Measurements from ENCODE around the gene ZBTB18.
"Not testable (repeated sequence)": the region's sequence is repeated elsewhere in the genome, so short reads cannot be mapped to it uniquely, and the experiment has no call there.

Gene ZBTB18

DNA sequence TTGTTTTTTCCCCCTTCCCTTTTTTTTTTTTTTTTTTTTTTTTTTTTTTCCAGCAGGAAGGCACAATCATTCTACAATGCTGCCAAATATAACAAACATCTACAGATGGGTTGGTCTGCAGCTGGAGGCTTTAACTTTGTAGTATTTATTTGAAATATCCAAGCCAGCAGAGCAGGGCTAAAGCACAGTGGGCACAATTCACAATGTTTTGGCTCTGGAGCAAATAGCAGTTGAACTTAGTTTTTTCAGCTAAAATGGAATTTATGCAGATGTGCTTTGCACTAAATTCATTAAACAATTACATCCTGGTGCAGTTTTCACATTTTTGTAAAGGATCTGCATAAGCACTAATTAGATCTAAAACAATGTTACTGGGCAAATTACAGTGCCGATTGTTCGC is 39.8 kb upstream of the ZBTB18 start:
- no peak for DNase-seq (ENCODE audit: low read depth)
- TF ChIP-seq, protein P1, sequence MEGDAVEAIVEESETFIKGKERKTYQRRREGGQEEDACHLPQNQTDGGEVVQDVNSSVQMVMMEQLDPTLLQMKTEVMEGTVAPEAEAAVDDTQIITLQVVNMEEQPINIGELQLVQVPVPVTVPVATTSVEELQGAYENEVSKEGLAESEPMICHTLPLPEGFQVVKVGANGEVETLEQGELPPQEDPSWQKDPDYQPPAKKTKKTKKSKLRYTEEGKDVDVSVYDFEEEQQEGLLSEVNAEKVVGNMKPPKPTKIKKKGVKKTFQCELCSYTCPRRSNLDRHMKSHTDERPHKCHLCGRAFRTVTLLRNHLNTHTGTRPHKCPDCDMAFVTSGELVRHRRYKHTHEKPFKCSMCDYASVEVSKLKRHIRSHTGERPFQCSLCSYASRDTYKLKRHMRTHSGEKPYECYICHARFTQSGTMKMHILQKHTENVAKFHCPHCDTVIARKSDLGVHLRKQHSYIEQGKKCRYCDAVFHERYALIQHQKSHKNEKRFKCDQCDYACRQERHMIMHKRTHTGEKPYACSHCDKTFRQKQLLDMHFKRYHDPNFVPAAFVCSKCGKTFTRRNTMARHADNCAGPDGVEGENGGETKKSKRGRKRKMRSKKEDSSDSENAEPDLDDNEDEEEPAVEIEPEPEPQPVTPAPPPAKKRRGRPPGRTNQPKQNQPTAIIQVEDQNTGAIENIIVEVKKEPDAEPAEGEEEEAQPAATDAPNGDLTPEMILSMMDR (conservative IDR thresholded peaks at IDR 0.05; ENCODE audit: low read depth, low read length): no peak
- H3K4me3 ChIP-seq (ENCODE audit: low read length): no peak overlapping the region

DNA sequence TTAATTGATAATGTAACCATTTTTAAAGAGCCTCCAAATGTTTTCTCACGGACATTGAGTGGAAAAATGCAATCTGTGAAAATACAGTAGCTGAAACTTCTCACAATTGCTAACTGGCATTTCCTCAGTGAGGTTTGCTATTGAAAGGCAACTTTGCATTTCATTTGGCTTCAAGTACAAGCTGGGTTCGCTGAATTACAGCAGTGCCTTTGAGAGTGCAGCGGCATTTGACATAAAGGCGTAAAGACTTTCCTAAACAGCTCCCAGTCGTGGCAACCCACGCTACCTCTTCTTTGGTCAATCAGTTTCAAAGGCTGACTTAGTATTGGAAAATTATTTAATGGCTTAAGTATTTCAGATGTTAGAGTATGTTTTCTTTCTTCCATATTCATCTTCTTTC is 39.3 kb upstream of the ZBTB18 start:
- no peak for DNase-seq (ENCODE audit: low read depth)
- TF ChIP-seq, protein P1 (conservative IDR thresholded peaks at IDR 0.05; ENCODE audit: low read depth, low read length): no peak
- no peak overlapping the region for H3K4me3 ChIP-seq (ENCODE audit: low read length)

DNA sequence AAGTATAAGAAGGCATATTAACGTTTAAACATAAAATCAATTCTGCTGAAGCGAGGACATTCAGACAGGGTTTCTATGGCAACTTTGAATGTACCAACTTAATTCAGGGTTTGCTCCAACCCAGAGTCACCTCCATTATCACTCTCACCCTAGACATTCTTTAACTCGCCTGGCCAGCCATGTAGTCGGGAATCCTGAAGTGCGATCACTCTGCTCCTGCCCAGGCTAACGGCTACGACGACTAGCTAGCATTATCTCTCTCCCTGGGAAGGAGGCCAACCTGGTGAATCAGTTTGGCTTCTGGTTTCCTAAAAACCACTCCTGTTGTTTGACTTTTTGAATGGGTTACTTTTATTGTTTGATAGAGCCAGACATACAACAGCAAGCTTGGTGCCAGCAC is 38.9 kb upstream of the ZBTB18 start:
- DNase-seq (ENCODE audit: low read depth): no peak
- H3K4me3 ChIP-seq (ENCODE audit: low read length): no peak overlapping the region
- TF ChIP-seq, protein P1 (conservative IDR thresholded peaks at IDR 0.05; ENCODE audit: low read depth, low read length): no peak

DNA sequence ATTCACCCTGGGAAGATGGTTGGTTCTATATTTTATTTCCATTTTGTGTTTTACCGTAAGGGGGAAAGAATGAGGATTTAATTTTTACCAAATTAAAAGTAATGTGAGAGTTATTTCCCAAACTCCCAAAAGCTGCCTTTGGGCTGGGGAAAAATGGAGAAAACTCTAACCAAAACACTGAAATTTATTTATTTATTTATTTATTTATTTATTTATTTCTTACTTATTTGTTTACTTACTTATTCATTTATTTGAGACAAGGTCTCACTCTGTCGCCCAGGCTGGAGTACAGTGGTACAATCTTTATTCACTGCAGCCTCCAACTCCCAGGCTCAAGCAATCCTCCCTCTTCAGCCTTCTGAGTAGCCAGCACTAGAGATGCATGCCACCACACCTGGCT is 38.0 kb upstream of the ZBTB18 start:
- TF ChIP-seq, protein P1 (conservative IDR thresholded peaks at IDR 0.05; ENCODE audit: low read depth, low read length): no peak
- DNase-seq (ENCODE audit: low read depth): no peak
- no peak overlapping the region for H3K4me3 ChIP-seq (ENCODE audit: low read length)

DNA sequence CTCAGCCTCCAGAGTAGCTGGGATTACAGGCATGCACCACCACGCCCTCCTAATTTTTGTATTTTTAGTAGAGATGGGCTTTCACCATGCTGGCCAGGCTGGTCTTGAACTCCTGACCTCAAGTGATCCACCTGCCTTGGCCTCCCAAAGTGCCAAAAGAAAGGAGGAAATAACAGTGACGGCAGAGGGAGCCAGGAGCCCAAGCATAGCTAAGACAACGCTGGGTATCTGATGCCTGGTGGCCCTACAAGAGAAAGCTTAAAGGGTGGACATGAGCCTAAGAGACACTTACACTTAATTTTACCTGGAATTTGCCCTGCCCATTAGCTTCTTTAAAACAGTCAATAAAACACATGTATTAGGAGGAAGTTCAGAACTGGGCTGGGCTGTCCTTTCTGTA is 36.2 kb upstream of the ZBTB18 start:
- H3K4me3 ChIP-seq (ENCODE audit: low read length); DNase-seq (ENCODE audit: low read depth): not testable (repeated sequence)

DNA sequence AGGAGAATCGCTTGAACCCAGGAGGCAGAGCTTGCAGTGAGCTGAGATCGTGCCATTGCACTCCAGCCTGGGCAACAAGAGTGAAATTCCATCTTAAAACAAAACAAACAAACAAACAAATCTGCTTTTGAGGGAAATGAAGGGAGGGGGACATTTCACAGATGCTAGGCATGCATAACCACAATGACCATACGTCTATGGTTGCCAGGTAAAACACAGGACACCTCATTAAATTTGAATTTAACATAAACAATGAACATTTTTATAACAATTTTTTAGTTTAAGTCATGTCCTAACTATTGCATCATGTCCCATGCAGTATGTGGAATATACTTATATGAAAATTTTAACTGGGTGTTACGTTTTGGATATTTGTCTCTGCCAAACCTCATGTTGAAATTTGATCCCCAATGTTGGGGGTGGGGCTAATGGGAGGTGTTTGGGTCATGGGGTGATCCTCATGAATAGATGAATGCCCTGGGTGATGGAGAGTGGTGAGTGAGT is 31.0 kb upstream of the ZBTB18 start:
- DNase-seq (ENCODE audit: low read depth): no peak
- no peak overlapping the region for H3K4me3 ChIP-seq (ENCODE audit: low read length)
- TF ChIP-seq, protein P1 (conservative IDR thresholded peaks at IDR 0.05; ENCODE audit: low read depth, low read length): no peak

DNA sequence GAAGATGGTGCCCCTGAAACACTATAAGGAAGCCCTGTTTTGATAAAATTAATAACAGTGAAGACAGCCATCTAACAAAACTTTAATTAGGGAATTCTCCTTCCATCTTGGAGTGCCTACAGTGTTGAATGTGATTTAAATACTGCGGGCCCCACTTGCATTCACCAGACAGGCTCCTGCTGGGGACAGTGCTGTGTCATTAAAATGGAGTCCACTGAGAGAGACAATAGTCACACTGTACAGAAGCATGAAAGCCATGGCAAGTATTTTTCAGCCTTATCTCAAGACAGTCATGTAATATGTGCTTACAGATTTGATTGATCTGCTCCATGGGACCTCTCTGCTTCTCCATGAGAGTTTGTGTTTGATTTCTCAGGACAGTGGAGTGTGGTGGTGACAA is 29.7 kb upstream of the ZBTB18 start:
- no peak overlapping the region for H3K4me3 ChIP-seq (ENCODE audit: low read length)
- DNase-seq (ENCODE audit: low read depth): no peak
- TF ChIP-seq, protein P1 (conservative IDR thresholded peaks at IDR 0.05; ENCODE audit: low read depth, low read length): no peak

DNA sequence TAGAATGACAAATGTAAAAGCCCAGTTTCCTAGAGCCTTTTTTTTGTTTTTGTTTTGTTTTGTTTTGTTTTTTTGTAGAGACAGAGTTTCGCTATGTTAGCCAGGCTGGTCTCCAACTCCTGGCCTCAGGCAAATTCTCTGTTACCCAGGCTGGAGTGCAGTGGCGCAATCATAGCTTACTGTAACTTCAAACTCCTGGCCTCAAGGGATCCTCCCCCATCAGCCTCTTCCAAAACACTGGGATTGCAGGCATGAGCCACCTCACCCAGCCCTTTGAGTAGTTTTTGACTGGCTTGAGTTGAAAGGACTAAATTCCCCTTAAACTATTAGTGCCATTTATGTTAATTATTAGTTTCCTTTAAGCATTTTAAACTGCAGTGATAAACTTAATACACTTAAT is 28.8 kb upstream of the ZBTB18 start:
- TF ChIP-seq, protein P1 (conservative IDR thresholded peaks at IDR 0.05; ENCODE audit: low read depth, low read length): no peak
- no peak overlapping the region for H3K4me3 ChIP-seq (ENCODE audit: low read length)
- no peak for DNase-seq (ENCODE audit: low read depth)
